ENCODE data around the gene C20orf144.

DNA sequence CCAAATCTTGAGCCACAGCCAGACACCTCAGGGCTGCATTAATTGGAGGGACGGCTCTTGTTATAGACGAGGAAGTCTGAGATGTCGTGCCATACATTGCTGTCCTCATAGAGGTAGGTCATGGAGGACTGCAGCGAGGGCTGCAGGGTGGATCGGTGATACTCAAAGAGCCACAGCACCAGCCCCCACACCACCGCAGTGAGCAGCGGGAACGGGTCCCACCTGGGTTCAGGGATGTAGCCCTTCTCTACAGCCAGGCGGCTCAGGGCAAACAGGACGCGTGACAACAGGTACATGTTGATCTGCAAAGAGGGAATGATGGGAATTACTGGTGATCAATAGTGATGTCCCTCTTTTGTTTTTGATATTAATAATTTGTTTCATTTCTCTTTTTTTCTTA, 45.5 kb downstream of the C20orf144 start:
- TF ChIP-seq CTCF (IDR thresholded peaks at IDR 0.05) (no peak), POLR2A (IDR thresholded peaks at IDR 0.05) (no peak)

Data from uterus (tissue), 2 donors.